ENCODE data around the gene AUNIP. TPM values are rescaled to one million over a fixed set of nuclear protein-coding genes. Genes with fewer than 3 reads are reported as not detected.

AUNIP gene
- polyA plus RNA-seq, 4 donors = 2.8 to 4.5 (median 3.6) TPM

DNA sequence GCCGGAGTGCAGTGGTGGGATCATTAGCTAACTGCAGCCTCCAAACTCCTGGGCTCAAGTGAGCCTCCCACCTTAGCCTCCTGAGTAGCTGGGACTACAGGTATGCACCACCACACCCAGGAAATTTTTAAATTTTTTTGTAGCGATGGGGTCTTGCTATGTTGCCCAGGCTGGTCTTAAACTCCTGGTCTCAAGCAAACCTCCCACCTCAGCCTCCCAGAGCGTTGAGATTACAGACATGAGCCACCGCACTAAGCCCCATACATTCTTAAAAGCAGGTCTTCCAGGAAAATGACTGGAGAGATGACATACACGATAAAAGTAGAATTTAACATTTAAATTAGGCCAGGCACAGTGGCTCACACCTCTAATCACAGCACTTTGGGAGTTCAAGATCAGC lies 26.1 kb downstream of the AUNIP start:
- no peak for DNase-seq (ENCODE audit: low read depth in 4 of 4, low spot score in 3 of 4)

- DNase-seq (ENCODE audit: low read depth in 4 of 4, low spot score in 3 of 4) = no peak
Observed at GRCh38 chr1:25832336-25833037, 26.8 kb downstream of the AUNIP start.

- DNase-seq (ENCODE audit: low read depth in 4 of 4, low spot score in 3 of 4) = no peak
Observed at GRCh38 chr1:25831569-25832196, 27.6 kb downstream of the AUNIP start.

- no peak for DNase-seq (ENCODE audit: low read depth in 4 of 4, low spot score in 3 of 4)
Observed at GRCh38 chr1:25829046-25829445, 30.2 kb downstream of the AUNIP start.

DNA sequence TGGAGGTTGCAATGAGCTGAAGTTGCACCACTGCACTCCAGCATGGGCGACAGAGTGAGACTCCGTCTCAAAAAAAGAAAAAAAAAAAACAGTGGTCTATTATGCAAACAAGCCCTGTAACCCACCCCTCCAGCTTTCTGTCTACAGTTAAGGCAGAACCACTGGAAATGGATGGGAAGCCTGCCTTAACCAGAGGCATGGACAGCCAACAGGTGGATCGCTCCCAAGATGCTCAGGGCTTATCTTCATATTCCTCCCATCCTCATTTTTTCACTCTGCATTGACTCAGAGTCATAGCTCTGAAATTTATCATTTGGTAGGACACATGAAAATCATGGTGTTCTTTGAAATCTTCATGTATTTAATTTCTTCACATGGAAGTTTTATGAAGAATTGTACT lies 30.8 kb downstream of the AUNIP start:
- DNase-seq (ENCODE audit: low read depth in 4 of 4, low spot score in 3 of 4) = no peak

- DNase-seq (ENCODE audit: low read depth in 4 of 4, low spot score in 3 of 4) = no peak
Observed at GRCh38 chr1:25826571-25826970, 32.7 kb downstream of the AUNIP start.

DNA sequence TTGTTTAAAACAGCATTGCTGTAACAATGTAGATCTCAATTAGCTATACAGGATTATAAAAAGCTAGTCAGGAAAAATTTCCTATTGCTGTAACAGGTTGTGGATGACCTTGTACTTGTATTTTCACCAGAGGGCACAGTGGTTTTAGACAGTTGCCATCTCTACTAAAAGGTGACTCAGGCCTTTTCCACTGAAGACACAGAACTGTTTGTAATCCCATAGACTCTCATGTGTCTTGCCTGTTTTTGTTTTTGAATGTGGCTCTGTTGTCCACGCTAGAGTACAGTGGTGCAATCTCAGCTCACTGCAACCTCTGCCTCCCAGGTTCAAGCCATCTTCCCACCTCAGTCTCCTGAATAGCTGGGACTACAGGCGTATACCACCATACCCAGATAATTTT lies 33.7 kb downstream of the AUNIP start:
- DNase-seq (ENCODE audit: low read depth in 4 of 4, low spot score in 3 of 4) = no peak

DNA sequence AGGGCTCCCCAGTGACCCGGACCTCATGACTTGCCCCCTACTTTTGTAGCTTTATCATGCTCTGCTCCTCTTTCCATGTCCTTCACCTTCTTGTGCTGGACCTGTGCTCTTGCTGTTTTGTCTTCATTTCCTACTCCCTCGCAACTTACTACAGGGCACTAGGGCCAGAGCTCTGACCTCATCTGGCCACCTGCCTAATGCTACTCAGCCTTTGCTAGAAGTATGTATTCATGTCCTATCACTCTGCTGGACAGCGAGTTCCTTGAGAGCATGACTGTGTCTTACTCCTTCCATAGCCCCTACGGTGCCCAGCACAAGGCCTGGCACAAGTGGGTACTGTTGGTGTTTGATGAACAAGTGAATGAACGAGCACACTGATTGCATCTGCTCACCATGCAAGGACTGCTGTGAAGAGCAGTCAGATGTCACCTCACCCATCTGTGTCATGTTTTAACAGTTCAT lies 37.6 kb downstream of the AUNIP start:
- no peak for DNase-seq (ENCODE audit: low read depth in 4 of 4, low spot score in 3 of 4)

GRCh38 chr1:25821112-25821476 lies 38.2 kb downstream of the AUNIP start:
- no peak for DNase-seq (ENCODE audit: low read depth in 4 of 4, low spot score in 3 of 4)

GRCh38 chr1:25820247-25821111 lies 38.8 kb downstream of the AUNIP start:
- no peak for DNase-seq (ENCODE audit: low read depth in 4 of 4, low spot score in 3 of 4)

- peak in 3 of 4 donors; percentile 64 to 78 (median 71) for DNase-seq (ENCODE audit: low read depth in 4 of 4, low spot score in 3 of 4)
Observed at GRCh38 chr1:25819491-25820246, 39.6 kb downstream of the AUNIP start, which contains the start of gene MTFR1L. Gene MTFR1L, plus strand, starts transcription at chr1:25819954. Its CDS starts 3,151 bp downstream, at chr1:25823105.

DNA sequence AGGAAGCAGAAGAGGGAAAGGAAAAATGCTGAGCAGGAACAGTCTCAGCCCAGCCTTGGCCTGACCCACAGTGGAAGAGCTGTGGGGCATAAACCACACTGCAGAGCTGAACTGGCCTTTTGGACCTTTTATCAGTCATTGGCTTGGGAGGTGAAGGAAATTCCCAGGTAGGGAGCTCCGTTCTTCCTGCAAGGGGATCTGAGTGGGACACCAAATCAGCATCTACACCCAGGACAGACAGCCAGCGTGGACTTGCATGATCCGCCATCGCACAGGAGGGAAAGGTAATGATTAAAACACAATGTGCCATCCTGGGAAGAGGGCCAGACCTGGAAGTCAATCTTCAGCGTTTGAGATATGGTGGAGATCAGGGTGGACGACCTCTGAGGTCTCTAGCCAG lies 40.7 kb downstream of the AUNIP start:
- no peak for DNase-seq (ENCODE audit: low read depth in 4 of 4, low spot score in 3 of 4)

DNA sequence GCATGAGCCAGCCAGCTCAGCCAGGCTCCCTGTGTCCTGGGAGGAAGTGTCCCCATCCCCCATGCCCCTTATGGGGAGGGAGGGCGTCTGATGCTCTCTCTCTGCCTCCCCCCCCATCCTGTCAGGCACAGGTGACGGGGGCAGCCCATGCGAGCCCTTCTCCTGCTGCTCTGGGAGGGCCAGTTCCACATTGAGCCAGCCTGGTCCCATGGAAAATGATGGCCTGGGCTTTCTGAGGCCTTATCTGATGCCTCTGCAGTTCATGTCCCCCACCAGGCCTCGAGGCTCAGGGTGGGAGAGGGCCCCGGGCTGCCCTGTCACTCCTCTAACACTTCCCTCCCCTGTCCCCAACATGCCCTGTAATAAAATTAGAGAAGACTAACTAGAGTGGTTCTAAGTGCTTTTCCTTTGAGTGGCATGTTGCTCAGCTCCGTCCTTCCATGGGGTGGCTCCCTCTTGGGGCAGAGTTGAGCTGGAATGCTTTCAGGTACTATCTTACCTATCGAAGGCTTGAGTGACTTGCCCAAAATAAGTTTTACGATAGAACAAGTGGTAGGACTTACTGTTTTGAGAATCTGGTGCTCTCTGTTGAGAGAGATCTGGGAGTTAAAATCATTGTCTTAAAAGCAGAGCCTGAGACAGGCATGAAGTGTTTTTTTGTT lies 41.3 kb downstream of the AUNIP start:
- no peak for DNase-seq (ENCODE audit: low read depth in 4 of 4, low spot score in 3 of 4)

DNA sequence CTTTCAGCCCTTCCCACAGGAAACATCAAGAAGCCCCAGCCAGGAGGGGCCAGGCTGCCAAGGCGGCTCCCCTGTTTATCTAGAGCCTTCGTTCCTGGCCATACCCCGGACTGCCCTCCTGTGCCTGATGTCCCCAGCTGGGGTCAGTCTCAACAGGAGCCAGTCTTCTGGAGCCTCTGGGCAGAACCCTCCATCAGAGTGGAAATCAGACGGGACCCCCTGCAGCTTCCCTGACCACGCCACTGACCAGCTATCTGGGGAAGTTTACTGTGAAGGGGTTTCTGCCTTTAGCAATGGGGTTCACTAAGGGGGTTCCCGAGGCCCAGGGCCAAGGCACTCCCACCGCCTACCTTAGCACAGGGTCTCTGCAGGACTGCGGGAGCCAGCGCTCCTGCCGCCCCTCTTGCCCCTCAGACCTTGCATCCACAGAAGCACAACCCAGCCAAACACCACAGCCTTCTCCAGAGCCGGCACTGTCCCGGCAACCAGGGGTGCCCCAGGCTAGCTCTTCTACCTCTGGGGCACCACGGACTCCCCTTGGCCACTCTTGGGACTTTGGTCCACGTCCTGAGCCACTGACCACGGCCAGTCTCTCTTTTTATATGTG lies 43.0 kb downstream of the AUNIP start:
- DNase-seq (ENCODE audit: low read depth in 4 of 4, low spot score in 3 of 4) = no peak

GRCh38 chr1:25815208-25816111 lies 43.8 kb downstream of the AUNIP start:
- DNase-seq (ENCODE audit: low read depth in 4 of 4, low spot score in 3 of 4) = no peak

DNA sequence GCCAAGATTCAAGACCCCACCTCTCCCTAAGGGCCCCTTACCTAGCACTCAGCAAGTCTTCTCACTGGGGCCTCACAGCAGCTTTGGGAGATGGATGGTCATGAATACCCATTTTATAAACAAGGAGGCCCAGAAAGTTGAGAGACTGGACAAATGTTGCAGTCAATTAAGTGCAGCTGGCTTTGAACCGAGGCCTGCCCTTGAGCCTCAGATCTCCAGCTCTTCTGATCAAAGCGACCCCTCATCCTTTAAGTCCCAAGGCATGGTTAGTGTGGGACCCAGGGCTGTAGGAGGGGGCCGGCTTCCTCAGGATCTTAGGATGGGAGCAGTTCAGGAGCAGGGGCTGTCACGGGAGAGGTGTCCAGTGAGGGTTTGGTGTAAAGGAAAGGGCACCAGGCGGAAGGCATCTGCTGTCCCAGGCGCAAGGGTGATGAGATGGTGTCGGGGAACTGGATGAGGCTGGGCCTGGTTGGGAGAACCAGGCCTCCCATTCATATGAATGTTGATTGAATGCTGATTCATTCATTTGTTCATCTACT lies 44.6 kb downstream of the AUNIP start:
- no peak for DNase-seq (ENCODE audit: low read depth in 4 of 4, low spot score in 3 of 4)

- no peak for DNase-seq (ENCODE audit: low read depth in 4 of 4, low spot score in 3 of 4)
Observed at GRCh38 chr1:25813734-25814471, 45.4 kb downstream of the AUNIP start.

Measured in left renal pelvis (tissue), 4 donors.